Stomach (tissue), 9 donors: Measurements from ENCODE around the gene CA11. TPM values are rescaled to one million over a fixed set of nuclear protein-coding genes. Genes with fewer than 3 reads are reported as not detected.

ENCODE experiments used
- DNase-seq, 2 donors: peaks; one replicate each; pipeline versions ENCODE4 v3.0.0 to v3.0.0-alpha.2; 2013 to 2019
- H3K27ac ChIP-seq, 5 donors: fragments of 200-600 bp in 4 of 5; sonication (generic) in 4 of 5; one replicate each; pipeline ENCODE4 v1.5.1; 2013 to 2019; ENCODE audit warnings: mild to moderate bottlenecking in 1 of 5, moderate library complexity in 1 of 5
- H3K27me3 ChIP-seq, 3 donors: fragments of 200-600 bp; sonication (generic); one replicate each; pipeline ENCODE4 v1.5.1; 2017 to 2019; ENCODE audit warnings: mixed run types in 1 of 3
- H3K36me3 ChIP-seq, 4 donors: fragments of 200-600 bp; sonication (generic); 1 replicate in 3 of 4; 2 replicates in 1 of 4; pipeline ENCODE4 v1.5.1; 2016 to 2019
- H3K4me1 ChIP-seq, 4 donors: fragments of 200-600 bp; sonication (generic); one replicate each; pipeline ENCODE4 v1.5.1; 2016 to 2019
- H3K4me3 ChIP-seq, 4 donors: fragments of 200-600 bp; sonication (generic) in 3 of 4; one replicate each; pipeline ENCODE4 v1.5.1; 2016 to 2019; ENCODE audit warnings: mild to moderate bottlenecking in 1 of 4
- H3K9me3 ChIP-seq, 4 donors: fragments of 200-600 bp; sonication (generic); one replicate each; pipeline ENCODE4 v1.5.1; 2016 to 2019
- CTCF ChIP-seq, 7 experiments: fragments of 450-650 bp in 4 of 7; fragments of 200-600 bp in 3 of 7; sonication (generic) in 3 of 7; IDR thresholded peaks; one replicate each; pipeline ENCODE4 v1.5.1; 2016 to 2019; ENCODE audit warnings: antibody characterized with exemption in 7 of 7, control low read depth in 2 of 7, mild to moderate bottlenecking in 1 of 7
- EP300 ChIP-seq: sonication (generic); formaldehyde crosslinking; IDR thresholded peaks from one replicate; pipeline ENCODE4 v1.6.1; 2017; ENCODE audit warnings: antibody characterized with exemption
- POLR2A ChIP-seq, 4 donors: fragments of 450-650 bp; IDR thresholded peaks; one replicate each; pipeline ENCODE4 v1.6.1; 2016; ENCODE audit warnings: antibody characterized with exemption in 4 of 4, control low read depth in 2 of 4, mild to moderate bottlenecking in 1 of 4, moderate library complexity in 1 of 4
- POLR2AphosphoS5 ChIP-seq, 3 donors: sonication (generic); formaldehyde crosslinking; IDR thresholded peaks; one replicate each; pipeline ENCODE4 v1.6.1; 2016; ENCODE audit warnings: antibody characterized with exemption in 3 of 3
- WGBS, 5 donors: extraction: QIAGEN DNeasy Blood & Tissue Kit in 3 of 5; methylation state at CpG; one replicate each; pipeline versions ENCODE4 v1.1.5 to v1.1.7; 2013 to 2018; 5-methylcytosine and 5-hydroxymethylcytosine counted together
- intact Hi-C: fragments of 100-400 bp; cut with DNase I; formaldehyde crosslinking; loops from one replicate; pipeline ENCODE4 v1.15.1; 2023; ENCODE audit warnings: low total_unique reads
- polyA plus RNA-seq, 3 donors: library from polyadenylated mRNA; stranded (reverse); fragments of 200-250 nt; gene quantifications; one replicate each; pipeline ENCODE4 v1.2.3, GENCODE V29; 2013
- total RNA-seq, 5 donors: library from RNA; depleted of rRNA; stranded (reverse); fragments of >200 nt; gene quantifications; one replicate each; pipeline versions ENCODE4 v1.1.0 to v1.2.3, GENCODE V29; 2014 to 2016
- donor health status: healthy with polysubstance abuse.
- donor health status: Bipolar disorder and iron deficiency.
- donor health status: healthy.

The CA11 gene
- total and polyA plus RNA-seq, 8 donors, result 1.8 to 33.0 (median 15.8) TPM; not detected in 1

GRCh38 chr19:48635966-48636858 lies 9.8 kb downstream of the CA11 start:
- peaks cover 0 to 16% (median 9%) of the 10 kb centered on the region in 4 donors for H3K36me3 ChIP-seq
- H3K4me1 ChIP-seq, result peaks cover 56 to 83% (median 72%) of the 10 kb centered on the region in 4 donors
- peak overlapping the region; percentile 62 to 81 (median 76) for H3K4me3 ChIP-seq
- H3K9me3 ChIP-seq, result no peaks in the 10 kb centered on the region
- TF ChIP-seq POLR2A (IDR thresholded peaks at IDR 0.05), result no peak
- no peak for TF ChIP-seq EP300
- no peak for TF ChIP-seq POLR2AphosphoS5 (IDR thresholded peaks at IDR 0.05)
- TF ChIP-seq CTCF (IDR thresholded peaks at IDR 0.05), result no peak
- intact Hi-C loops, result no loop called here
- H3K27me3 ChIP-seq, result no peaks in the 10 kb centered on the region
- peak in 1 of 2 donors; percentile 77 for DNase-seq
- WGBS, 5 donors, result 0 to 2% (median 1%) methylated on average over 26 to 35 of the region's 35 CpGs
- peak overlapping the region; percentile 90 to 98 (median 96) for H3K27ac ChIP-seq

GRCh38 chr19:48635263-48635965 lies 10.6 kb downstream of the CA11 start:
- Histone ChIP-seq H3K27ac (peak overlapping the region; percentile 90 to 98 (median 96)), H3K36me3 (peaks cover 0 to 19% (median 12%) of the 10 kb centered on the region in 4 donors), H3K9me3 (no peaks in the 10 kb centered on the region), H3K4me3 (peak overlapping the region; percentile 62 to 81 (median 76)), H3K27me3 (no peaks in the 10 kb centered on the region), H3K4me1 (peaks cover 64 to 87% (median 80%) of the 10 kb centered on the region in 4 donors)
- peak; percentile 75 to 89 for DNase-seq
- intact Hi-C loops, result no loop called here
- TF ChIP-seq POLR2AphosphoS5 (IDR thresholded peaks at IDR 0.05) (peak; percentile 40 to 73 (median 70)), POLR2A (IDR thresholded peaks at IDR 0.05) (no peak)
- WGBS, 5 donors, result 0 to 4% (median 1%) methylated on average over 22 to 66 of the region's 67 CpGs

GRCh38 chr19:48634424-48635262 lies 11.3 kb downstream of the CA11 start:
- WGBS, 5 donors, result 4 to 8% (median 5%) methylated on average over 29 to 37 of the region's 37 CpGs
- intact Hi-C loops, result no loop called here
- Histone ChIP-seq H3K9me3 (no peaks in the 10 kb centered on the region), H3K27me3 (no peaks in the 10 kb centered on the region), H3K4me1 (peaks cover 68 to 90% (median 86%) of the 10 kb centered on the region in 4 donors), H3K27ac (peak overlapping the region; percentile 90 to 98 (median 96)), H3K4me3 (peak overlapping the region; percentile 62 to 81 (median 76)), H3K36me3 (peaks cover 0 to 20% (median 12%) of the 10 kb centered on the region in 4 donors)
- TF ChIP-seq POLR2AphosphoS5 (IDR thresholded peaks at IDR 0.05) (peak; percentile 84 to 92 (median 92)), POLR2A (IDR thresholded peaks at IDR 0.05) (peak in 1 of 4 donors; percentile 44), CTCF (IDR thresholded peaks at IDR 0.05) (no peak)
- DNase-seq, result peak; percentile 98 to 99

GRCh38 chr19:48634036-48634342 lies 12.0 kb downstream of the CA11 start:
- Histone ChIP-seq H3K27ac (peak overlapping the region; percentile 3 to 98 (median 93)), H3K4me1 (peaks cover 71 to 90% (median 88%) of the 10 kb centered on the region in 4 donors), H3K27me3 (no peaks in the 10 kb centered on the region), H3K4me3 (peak overlapping the region; percentile 22 to 81 (median 70)), H3K36me3 (peaks cover 0 to 26% (median 12%) of the 10 kb centered on the region in 4 donors), H3K9me3 (no peaks in the 10 kb centered on the region)
- intact Hi-C loops, result no loop called here
- WGBS, 5 donors, result 36 to 45% (median 44%) methylated on average over 7 of the region's 7 CpGs
- no peak for DNase-seq
- TF ChIP-seq POLR2A (IDR thresholded peaks at IDR 0.05) (no peak), EP300 (no peak), POLR2AphosphoS5 (IDR thresholded peaks at IDR 0.05) (no peak), CTCF (IDR thresholded peaks at IDR 0.05) (no peak)
